ENCODE measurements around the gene LRRC72.
A peak's percentile ranks its signal among the peaks of the same experiment; 100 is the strongest.
"Not testable (repeated sequence)": the region's sequence is repeated elsewhere in the genome, so short reads cannot be mapped to it uniquely, and the experiment has no call there.

LRRC72 gene

DNA sequence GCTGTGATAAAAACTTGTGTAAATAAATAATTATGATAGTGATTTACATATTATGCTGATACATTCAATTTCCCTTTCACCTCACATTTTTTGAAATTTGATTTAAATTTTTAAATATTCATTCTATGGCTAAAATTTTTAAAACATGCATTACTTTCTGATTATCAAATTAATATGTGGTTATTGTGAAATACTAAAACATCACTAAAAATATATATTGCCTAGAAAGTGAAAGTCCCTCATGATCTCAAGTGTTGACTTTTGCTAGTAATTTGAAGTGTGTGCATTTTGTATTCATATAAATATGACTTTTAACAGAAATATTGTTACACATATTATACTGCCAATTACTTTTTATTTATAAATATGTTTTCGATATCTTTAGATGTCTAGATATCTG, 3.1 kb downstream of the LRRC72 start:
- no peak for DNase-seq

DNA sequence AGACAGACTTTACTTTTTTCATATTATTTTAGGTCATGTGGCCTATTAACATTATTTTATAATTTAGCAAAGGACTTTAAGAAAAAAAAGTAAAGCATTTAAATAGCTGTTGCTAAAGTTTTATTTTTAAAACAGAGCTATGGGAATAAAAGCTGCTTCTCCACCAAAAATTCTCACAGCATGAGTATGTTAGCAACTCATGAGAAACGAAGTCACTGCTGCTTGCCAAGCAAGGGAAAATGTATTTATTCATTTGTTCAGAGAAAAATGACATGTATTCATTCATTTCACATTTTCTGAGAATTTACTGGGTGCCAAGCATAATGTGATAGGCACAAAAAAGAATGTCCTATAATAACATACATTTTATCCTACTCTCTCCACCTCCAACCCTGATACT, 5.1 kb downstream of the LRRC72 start:
- no peak for DNase-seq

DNA sequence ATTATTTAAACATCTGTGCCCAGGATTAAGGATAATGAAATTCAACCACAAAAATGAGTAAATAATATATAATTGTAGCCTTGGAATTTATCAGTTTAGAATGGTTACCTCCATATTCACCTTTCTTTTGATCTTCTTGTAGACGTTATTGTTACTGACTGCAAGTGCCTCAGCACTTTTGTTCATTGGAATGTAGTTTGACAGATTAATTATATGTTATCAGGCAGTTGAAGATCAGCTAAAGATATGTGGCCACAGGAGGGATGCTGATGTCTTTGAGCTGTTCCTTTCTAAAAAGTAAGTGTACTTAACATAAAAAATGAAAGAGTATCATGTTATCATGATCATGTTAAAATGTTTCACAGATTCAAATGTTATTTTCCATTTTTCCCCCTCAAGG, 5.6 kb downstream of the LRRC72 start:
- no peak for DNase-seq

DNA sequence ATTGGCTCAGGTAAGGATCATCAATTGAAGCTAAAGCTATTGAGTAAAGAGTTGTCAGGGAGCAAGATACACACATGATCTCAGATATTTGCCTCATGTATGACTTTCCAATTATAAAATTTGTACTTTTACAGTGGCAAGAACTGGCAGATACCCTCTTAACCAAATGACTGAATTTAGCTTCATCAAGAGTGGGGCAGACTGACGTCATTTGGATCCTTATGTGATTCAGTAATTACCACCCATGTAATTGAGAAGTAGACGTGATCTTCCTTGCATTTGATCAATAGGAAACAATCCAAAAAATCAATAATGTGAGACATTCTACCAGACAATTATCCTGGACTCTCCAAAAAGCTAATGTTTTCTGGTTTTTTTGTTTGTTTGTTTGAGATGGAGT, 8.9 kb downstream of the LRRC72 start:
- no peak for DNase-seq

DNA sequence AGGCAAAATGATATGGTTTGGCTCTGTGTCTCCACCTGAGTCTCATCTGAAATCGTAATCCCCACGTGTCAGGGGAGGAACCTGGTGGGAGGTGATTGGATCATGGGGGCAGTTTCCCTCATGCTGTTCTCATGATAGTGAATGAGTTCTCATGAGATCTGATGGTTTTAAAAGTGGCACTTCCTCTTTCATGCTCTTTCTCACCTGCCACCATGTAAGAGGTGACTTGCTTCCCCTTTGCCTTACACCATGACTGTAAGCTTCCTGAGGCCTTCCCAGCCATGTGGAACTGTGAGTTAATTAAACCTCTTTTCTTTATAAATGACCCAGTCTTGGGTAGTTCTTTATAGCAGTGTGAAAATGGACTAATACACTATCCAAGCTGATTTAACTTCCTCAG, 13.9 kb downstream of the LRRC72 start:
- DNase-seq: not testable (repeated sequence)

DNA sequence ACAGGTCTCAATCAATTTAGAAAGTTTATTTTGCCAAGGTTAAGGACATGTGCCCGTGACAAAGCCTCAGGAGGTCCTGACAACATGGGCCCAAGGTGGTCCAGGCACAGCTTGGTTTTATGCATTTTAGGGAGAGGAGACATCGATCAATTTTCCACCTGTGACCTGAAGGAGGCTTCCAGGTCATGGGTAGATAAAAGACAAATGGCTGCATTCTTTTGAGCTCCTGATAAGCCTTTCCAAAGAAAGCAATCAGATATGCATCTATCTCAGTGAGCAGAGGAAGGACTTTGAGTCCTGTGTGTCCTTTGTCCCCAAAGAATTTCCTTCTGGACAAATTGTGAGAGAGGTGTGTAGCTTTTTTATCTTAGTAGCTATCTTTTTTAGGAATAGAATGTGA, 15.8 kb downstream of the LRRC72 start:
- no peak for DNase-seq

DNA sequence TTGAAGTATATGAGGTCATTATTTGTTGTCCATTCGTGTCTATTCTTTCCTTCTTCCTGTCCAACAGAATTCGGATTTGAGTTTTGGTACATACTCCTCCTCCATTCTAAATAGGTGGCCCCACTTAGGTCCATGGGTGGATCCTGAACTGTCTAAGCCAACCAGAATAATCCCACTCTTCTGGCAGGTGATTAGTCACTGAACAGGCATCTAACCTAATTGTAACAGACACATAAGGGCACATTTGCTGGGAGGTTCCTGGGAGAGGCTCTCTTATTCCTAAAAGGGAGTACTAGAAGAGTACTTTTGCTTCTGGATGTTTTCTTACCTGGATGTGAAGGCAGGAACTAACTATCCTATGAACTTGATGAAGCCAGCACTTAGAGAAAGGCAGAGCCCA, 16.8 kb downstream of the LRRC72 start:
- DNase-seq: no peak

DNA sequence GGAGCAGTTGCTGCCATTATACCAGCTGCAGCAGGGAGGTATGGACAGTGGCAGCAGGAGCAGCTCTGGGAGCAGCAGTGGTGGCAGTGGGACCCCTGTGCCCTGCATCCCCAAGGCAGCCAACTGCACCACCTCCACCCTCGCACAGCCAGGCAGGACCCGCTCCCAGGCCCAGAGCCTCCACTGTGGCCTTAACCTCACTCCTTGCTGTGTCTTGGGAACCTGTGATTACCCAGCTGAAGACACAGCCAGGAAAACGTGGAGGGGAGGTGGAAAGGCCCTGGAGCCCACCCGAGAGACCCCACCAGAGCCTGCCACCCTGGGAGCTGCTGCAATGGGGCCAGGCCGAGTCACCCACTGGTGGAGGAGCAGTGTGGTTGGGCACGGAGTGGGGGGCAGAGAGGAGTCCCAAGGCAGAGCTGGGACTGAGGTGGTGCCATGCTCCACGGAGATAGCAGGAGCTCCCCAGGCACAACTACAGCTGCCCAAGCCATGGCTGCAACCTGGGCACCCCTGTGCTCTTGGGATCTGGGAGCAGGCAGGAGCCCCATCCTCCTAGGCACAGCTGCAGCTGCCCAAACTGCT, 20.4 kb downstream of the LRRC72 start:
- DNase-seq: no peak

DNA sequence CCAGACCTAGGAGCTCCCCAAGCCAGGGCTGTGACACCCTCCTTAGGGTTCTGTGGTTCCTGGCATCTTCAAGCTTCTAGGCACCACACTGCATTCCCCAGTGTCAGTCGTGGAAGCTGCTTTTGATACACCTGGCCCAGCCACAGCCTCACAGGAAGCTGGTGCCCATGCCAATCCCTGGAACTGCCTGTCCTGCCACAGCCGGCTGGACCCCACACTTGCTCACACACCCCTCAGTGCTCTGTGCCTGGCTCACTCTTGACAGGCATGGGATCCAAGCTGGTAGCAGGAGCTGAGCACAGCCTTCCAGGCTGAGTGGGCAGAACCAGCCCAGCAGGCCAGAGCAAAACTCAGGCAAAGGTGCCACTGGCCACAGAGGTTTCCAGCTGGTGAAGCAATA, 21.8 kb downstream of the LRRC72 start:
- DNase-seq: no peak

DNA sequence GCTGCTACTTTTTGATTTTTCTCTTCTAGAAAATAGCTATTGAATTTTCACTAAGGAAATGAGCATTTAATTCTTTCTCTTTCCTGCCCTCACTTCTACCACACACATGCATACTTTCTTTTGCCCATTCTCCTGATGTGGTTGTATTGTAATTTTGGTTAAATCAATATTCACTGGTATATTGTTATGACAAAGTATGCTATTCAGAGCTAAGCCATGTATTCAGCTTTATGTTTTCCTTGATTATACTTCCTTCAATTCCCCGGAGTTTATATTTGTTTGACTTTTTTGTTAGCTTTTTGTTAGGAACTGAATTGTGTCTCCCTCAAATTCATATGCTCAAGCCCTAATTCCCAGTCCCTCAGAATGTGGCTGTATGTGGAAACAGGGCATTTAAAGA, 24.0 kb downstream of the LRRC72 start:
- DNase-seq: no peak

DNA sequence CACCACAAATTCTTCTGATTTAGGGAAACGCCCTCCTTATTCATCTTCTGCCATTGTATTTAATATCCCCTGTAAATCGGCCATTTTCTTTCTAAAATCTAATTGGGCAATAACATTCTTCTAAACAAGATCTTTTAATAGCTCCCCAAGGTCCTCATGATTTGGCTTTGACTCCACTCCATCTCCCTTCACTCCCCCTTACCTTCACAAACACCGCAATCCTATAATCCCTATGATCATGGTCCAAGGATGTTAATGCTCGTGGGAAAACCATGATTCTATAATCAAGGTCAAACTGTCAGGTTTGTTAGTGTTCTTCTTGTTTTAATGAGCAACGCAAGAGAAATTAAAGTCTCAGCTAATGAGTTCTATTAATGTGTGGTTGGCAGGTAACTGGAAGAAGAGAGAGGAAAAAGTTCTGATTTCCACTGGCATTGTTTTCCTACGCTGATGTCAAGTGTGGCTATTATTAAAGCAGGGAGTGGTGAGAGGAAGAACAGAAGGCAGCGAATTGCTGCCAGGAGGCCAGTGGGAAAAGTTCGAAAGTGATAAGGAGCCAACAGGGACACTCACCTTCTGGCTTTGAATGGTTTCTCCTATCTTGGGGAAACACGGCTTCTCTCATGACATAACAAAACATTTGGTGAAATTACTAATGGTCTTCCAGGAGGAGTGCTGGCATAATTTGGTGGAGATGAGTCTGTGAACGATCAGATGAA, 28.1 kb downstream of the LRRC72 start:
- no peak for DNase-seq

DNA sequence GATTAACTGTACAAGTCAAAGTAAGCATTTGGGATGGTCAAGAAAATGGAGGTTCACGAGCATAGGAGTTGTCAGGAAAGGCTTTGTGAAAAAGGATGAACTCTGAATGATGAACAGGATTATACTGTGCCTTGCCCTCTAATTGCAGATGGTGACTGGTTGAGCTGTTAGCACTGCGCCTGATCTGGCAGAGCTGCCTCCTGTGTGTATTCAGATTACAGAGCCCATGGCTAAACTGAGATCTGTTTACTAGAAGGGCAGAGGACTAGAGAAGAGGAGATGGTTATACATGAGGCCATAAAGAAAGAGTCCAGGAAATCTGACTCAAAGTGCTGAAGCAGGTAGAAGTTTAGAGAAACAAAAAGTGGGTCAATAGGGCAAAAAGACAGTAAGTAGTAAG, 29.7 kb downstream of the LRRC72 start:
- no peak for DNase-seq

DNA sequence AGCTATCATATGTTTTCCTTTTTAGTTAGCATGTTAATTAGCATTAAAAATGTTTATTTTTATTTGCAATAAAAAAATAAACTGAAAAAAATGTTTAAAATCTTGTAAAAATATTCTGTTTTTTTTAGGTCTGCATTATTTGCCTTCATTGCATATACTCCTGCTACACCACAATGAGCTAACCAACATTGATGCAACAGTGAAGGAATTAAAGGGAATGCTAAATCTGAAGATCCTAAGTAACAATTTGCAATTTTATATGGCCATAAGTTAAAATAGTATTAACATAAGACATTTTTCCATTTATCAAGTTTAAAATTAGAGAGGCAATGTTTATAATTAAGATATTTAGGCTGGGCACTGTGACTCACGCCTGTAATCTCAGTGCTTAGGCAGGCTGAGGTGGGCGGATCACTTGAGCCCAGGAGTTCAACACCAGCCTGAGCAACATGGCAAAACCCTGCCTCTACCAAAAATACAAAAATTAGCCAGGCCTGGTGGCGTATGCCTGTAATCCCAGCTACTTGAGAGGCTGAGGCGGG, 32.2 kb downstream of the LRRC72 start:
- DNase-seq: no peak

DNA sequence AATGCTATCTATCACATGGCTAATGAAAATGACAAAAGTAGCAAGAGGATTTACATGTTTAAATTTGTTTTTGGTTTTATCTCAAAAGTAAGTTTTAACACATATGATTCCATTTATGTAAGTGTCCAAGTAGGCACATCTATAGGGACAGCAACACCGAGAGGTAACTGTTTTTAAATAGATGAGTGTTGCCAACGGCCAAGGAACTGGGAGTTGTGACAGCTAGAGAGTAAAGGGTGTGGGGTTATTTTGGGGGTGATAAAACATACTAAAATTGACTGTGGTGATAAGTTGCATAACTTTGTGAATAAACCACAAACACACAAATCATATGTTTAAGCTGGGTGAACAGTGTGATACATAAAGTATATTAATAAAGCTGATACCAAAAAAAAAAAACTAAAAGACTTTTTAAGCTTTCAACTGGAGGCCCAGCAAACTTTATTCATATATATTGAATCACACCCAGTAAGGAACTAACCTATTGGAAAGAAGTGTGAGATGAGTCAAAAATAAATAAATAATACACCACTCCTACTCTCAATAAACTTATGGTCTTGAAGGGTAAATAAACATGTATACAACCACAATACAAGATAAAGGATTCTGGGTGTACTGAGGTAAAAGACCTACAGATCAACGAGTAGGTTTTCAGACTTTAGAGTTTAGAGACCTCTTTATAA, 33.0 kb downstream of the LRRC72 start:
- no peak for DNase-seq

DNA sequence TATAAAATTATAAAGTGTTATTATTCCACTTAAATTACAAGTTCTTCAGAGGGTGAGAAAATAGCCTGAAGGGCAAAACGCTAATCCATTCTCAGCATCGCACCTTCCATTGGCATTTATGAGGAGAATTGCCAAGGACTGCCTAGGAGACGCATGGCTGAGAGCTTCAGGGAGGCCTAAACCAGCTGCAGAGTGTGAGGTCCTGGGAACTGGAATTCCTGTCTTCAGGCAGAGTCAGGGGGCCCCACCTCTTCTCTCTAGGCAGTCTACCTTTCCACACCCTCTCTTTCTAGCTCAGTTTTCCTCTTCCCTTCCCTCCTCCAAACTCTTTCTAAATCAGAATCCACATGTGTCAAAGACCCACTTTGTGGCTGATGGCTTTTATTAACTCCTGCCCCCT, 35.3 kb downstream of the LRRC72 start:
- DNase-seq: no peak

DNA sequence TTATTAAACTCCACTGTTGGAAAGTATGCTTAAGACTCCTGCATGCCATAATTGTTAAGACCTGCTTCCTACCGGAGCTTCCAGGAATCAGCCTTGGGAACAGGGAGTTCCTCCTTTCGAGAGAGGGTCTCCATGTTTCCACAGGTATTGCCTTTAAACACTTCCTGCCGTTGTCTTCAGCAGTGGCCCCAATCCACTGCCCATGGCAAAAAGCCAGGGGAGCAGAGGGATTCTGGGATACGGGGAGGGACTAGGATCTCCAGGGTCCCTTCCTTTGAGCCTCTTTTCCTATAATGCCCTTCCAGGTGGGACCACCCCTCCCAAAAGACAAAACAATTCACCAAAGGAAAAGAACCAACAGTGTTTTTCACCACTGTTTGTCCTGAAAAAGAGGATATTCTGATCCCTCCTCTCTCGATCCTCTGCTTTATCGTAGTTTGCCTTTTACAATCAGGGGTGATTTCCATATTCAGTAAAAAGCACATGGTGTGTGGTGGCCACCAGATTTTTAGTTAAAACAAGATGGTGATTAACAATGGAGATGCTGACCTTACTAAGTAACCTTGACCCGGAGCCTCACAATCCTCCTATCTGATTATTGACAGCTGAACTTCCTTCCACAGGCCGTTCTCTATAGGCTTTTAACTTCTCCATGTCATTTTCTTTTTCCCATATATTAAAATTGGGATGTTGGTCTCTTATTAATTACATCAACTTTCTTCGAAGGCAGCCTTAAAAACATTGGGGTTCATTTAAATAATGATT, 36.0 kb downstream of the LRRC72 start:
- DNase-seq: no peak

DNA sequence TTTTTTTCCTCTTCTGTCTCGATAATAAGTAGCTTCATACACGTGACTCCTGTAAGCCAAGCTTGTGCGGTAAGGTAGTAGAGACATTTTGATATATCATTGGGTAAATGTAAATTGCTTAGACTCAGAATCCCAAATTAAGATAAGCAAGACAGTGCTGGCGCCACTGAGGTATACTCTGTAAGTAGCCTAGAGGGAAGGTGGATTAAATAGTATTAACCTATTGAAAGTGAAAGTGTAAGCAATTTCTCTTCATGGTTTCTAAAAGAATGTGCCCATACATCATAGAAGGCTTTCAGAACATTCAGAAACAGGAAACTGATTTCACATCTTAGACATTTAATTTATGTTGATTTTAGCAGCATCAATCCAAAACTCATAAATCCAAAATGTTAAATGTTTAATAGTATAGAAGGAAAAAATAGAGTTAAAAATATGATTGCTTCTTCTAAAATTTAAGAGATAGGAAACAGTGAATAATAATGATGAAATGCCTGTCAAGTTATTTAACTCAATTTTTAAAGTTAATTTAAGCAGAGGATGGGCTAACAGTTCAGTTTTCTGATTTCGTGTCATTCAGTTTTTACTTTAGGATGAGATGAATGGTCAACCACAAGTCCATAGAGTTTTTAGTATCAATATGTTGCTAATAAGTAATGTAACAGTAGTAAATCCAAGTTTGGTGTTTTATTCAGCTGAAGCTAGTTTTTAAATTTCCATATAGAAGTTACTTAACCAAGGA, 36.8 kb downstream of the LRRC72 start:
- DNase-seq: peak; percentile 21

DNA sequence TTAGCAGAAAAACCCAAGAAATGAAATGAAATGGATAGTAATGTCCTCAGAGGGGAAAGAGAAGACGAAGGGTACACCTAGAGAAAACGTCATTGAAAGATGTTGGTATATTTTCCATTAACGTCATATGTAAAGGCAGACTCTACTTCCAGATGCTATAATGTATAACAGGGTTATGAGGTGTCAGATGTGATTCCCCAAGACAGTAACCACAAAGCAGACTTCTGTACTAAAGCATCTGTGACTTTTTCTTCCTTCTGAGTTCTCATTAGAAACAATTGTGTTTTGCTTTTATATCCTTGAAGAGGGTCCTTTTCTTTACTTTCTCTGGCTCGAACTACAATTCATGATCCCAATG, 37.4 kb downstream of the LRRC72 start:
- DNase-seq: no peak

DNA sequence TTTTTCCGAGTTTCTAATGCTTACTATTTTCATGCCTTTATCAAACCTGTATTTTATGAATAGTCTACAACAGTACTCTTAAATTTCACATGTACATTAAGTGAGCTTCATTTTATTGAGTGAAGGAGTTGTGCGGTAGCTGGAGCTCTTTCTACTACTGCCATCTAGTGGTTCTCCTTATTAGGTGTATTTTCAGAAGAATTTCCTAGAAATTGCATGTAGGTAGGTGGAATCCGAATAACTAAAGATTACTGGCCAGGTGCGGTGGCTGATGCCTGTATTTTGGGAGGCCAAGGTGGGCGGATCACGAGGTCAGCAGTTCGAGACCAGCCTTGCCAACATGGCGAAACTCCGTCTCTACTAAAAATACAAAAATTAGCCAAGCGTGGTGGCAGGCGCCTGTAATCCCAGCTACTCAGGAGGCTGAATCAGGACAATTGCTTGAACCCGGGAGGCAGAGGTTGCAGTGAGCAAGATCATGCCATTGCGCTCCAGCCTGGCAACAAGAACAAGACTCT, 38.3 kb downstream of the LRRC72 start:
- peak; percentile 48 for DNase-seq

DNA sequence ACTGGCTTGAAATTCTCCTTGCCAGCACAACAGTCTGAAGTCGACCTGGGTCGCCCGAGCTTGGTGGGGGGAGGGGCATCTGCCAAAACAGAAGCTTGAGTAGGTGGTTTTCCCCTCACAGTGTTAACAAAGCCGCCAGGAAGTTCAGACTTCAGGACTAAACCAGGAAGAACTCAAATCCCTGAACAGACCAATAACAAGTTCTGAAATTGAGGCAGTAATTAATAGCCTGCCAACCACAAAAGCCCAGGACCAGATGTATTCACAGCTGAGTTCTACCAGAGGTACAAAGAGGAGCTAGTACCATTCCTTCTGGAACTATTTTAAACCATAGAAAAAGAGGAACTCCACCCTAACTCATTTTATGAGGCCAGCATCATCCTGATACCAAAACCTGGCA, 45.3 kb downstream of the LRRC72 start:
- no peak for DNase-seq

DNA sequence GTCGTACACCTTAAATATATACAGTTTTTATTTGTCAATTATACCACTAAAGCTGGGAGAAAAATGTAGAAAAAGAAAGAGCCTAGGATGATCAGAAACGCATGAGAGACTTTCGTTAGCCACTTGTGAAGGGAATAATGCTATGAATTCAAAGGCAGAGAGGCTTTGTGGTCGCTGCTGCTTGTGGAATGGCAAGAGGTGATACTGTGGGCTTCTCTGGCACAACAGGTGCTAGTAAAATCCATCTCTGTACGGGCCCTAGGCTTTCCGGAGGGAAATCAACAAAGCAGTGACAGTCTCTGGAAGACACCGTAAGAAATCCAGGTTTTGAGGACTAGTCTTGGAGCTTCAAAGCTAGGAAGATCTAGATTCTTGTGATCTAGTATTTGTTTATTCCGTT, 52.6 kb downstream of the LRRC72 start:
- DNase-seq: no peak

DNA sequence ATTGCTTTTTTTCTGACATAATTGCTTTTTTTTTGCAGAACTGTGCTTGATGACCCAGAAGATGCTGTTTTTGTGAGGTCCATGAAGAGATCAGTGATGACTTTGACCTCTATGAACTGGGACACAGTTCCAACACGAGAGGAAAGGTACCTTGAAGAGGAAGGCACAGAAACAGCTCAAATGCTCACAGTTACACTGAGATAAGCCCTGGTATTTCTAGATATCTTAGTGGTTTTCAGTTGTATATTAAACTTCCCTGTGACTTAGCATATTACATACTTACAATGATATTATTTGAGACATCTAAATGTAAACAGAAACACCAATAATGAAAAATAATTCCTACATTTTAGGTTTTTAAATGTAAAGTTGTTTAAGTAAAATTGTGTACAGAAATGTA, 54.7 kb downstream of the LRRC72 start:
- no peak for DNase-seq

DNA sequence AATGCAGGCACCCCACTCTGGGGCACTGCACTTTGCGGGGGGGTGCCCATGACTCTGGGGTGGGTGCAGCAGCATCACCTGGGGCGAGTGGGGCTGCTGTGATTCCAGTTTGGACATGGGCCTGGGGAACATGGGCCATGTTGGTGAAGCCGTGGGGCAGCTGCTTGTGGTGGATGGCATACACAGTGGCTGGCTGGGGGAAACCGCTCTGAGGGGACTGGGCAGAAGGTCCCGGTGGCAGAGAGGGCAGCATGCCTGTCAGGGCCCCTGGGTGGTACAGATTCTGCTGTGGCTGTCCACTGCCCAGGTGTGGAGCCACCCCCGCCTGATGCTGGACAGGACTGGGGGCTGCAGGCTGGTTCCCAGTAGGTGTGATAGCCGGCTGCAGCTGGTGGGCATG, 57.2 kb downstream of the LRRC72 start:
- no peak for DNase-seq
